ENCODE results near the gene ZNF423. TPM values are rescaled to one million over a fixed set of nuclear protein-coding genes. Genes with fewer than 3 reads are reported as not detected.

Gene ZNF423
- total RNA-seq, 1 donor from 2014 or later: 10.6 TPM

- H3K9me3 Mint-ChIP-seq (ENCODE audit: unreplicated experiment): peaks cover under 1% of the 10 kb centered on the region
- Histone ChIP-seq H3K79me2 (ENCODE audit: insufficient read depth, low read length) (no peaks in the 10 kb centered on the region), H3K9me3 (ENCODE audit: insufficient read depth, low read depth, low read length) (no peaks in the 10 kb centered on the region), H3K9ac (ENCODE audit: low read length) (no peak overlapping the region), H3K36me3 (ENCODE audit: insufficient read depth, low read length) (no peaks in the 10 kb centered on the region), H3K4me1 (ENCODE audit: insufficient read depth, low read length) (peaks cover 20% of the 10 kb centered on the region), H3K4me3 (ENCODE audit: insufficient read depth, low read depth, low read length) (no peak overlapping the region), H3K4me2 (ENCODE audit: low read length) (no peak overlapping the region), H2AFZ (ENCODE audit: low read depth, low read length) (no peak overlapping the region), H3K27me3 (ENCODE audit: insufficient read depth, low read length) (no peaks in the 10 kb centered on the region), H4K20me1 (ENCODE audit: insufficient read depth, low read length) (no peaks in the 10 kb centered on the region), H3K27ac (ENCODE audit: low read depth, low read length) (no peak overlapping the region)
- no peak overlapping the region for H3K27ac Mint-ChIP-seq (ENCODE audit: unreplicated experiment)
- peaks cover 5% of the 10 kb centered on the region for H3K4me1 Mint-ChIP-seq (ENCODE audit: low read depth, unreplicated experiment)
- DNase-seq (ENCODE audit: low read depth) (no peak), FAIRE-seq (no peak)
- no peak overlapping the region for H3K4me3 Mint-ChIP-seq (ENCODE audit: unreplicated experiment)
- H3K36me3 Mint-ChIP-seq (ENCODE audit: low read depth, unreplicated experiment): peaks cover 1% of the 10 kb centered on the region
- peaks cover 5% of the 10 kb centered on the region for H3K27me3 Mint-ChIP-seq (ENCODE audit: low read depth, unreplicated experiment)
- no peak for TF ChIP-seq CTCF (IDR thresholded peaks at IDR 0.05; ENCODE audit: insufficient read depth, low read depth, low read length)
- TF ChIP-seq EZH2 (IDR thresholded peaks at IDR 0.05; ENCODE audit: insufficient read depth, low read length): no peak
Measured at GRCh38 chr16:49654425-49654824, 201.5 kb downstream of the ZNF423 start.

GRCh38 chr16:49653577-49653976, 202.3 kb downstream of the ZNF423 start:
- DNase-seq (ENCODE audit: low read depth) (no peak), FAIRE-seq (no peak)
- Histone ChIP-seq H3K36me3 (ENCODE audit: insufficient read depth, low read length) (no peaks in the 10 kb centered on the region), H3K27ac (ENCODE audit: low read depth, low read length) (no peak overlapping the region), H3K27me3 (ENCODE audit: insufficient read depth, low read length) (no peaks in the 10 kb centered on the region), H3K4me1 (ENCODE audit: insufficient read depth, low read length) (peaks cover 21% of the 10 kb centered on the region), H3K79me2 (ENCODE audit: insufficient read depth, low read length) (no peaks in the 10 kb centered on the region), H4K20me1 (ENCODE audit: insufficient read depth, low read length) (no peaks in the 10 kb centered on the region), H3K4me2 (ENCODE audit: low read length) (no peak overlapping the region), H3K4me3 (ENCODE audit: insufficient read depth, low read depth, low read length) (no peak overlapping the region), H2AFZ (ENCODE audit: low read depth, low read length) (no peak overlapping the region), H3K9ac (ENCODE audit: low read length) (no peak overlapping the region), H3K9me3 (ENCODE audit: insufficient read depth, low read depth, low read length) (no peaks in the 10 kb centered on the region)
- peaks cover 5% of the 10 kb centered on the region for H3K36me3 Mint-ChIP-seq (ENCODE audit: low read depth, unreplicated experiment)
- H3K4me1 Mint-ChIP-seq (ENCODE audit: low read depth, unreplicated experiment): peaks cover 5% of the 10 kb centered on the region
- peaks cover 5% of the 10 kb centered on the region for H3K27me3 Mint-ChIP-seq (ENCODE audit: low read depth, unreplicated experiment)
- no peak overlapping the region for H3K4me3 Mint-ChIP-seq (ENCODE audit: unreplicated experiment)
- TF ChIP-seq EZH2 (IDR thresholded peaks at IDR 0.05; ENCODE audit: insufficient read depth, low read length) (no peak), CTCF (IDR thresholded peaks at IDR 0.05; ENCODE audit: insufficient read depth, low read depth, low read length) (no peak)
- H3K9me3 Mint-ChIP-seq (ENCODE audit: unreplicated experiment): peaks cover 7% of the 10 kb centered on the region
- no peak overlapping the region for H3K27ac Mint-ChIP-seq (ENCODE audit: unreplicated experiment)

- no peak overlapping the region for H3K4me3 Mint-ChIP-seq (ENCODE audit: unreplicated experiment)
- Histone ChIP-seq H3K27ac (ENCODE audit: low read depth, low read length) (peak overlapping the region; percentile 28), H3K9me3 (ENCODE audit: insufficient read depth, low read depth, low read length) (no peaks in the 10 kb centered on the region), H3K27me3 (ENCODE audit: insufficient read depth, low read length) (no peaks in the 10 kb centered on the region), H3K4me2 (ENCODE audit: low read length) (peak overlapping the region; percentile 77), H3K36me3 (ENCODE audit: insufficient read depth, low read length) (no peaks in the 10 kb centered on the region), H2AFZ (ENCODE audit: low read depth, low read length) (no peak overlapping the region), H3K4me3 (ENCODE audit: insufficient read depth, low read depth, low read length) (no peak overlapping the region), H4K20me1 (ENCODE audit: insufficient read depth, low read length) (no peaks in the 10 kb centered on the region), H3K79me2 (ENCODE audit: insufficient read depth, low read length) (no peaks in the 10 kb centered on the region), H3K4me1 (ENCODE audit: insufficient read depth, low read length) (peaks cover 21% of the 10 kb centered on the region), H3K9ac (ENCODE audit: low read length) (no peak overlapping the region)
- H3K27ac Mint-ChIP-seq (ENCODE audit: unreplicated experiment): no peak overlapping the region
- peaks cover 3% of the 10 kb centered on the region for H3K27me3 Mint-ChIP-seq (ENCODE audit: low read depth, unreplicated experiment)
- peaks cover 5% of the 10 kb centered on the region for H3K4me1 Mint-ChIP-seq (ENCODE audit: low read depth, unreplicated experiment)
- TF ChIP-seq CTCF (IDR thresholded peaks at IDR 0.05; ENCODE audit: insufficient read depth, low read depth, low read length) (no peak), EZH2 (IDR thresholded peaks at IDR 0.05; ENCODE audit: insufficient read depth, low read length) (no peak)
- FAIRE-seq: no peak
- H3K36me3 Mint-ChIP-seq (ENCODE audit: low read depth, unreplicated experiment): peaks cover 5% of the 10 kb centered on the region
- peaks cover 9% of the 10 kb centered on the region for H3K9me3 Mint-ChIP-seq (ENCODE audit: unreplicated experiment)
- DNase-seq (ENCODE audit: low read depth): no peak
Measured at GRCh38 chr16:49653173-49653570, 202.7 kb downstream of the ZNF423 start.

All from astrocyte (in vitro differentiated cells and primary cell).